Measurements from ENCODE around the gene ITSN1.

ITSN1 gene

DNA sequence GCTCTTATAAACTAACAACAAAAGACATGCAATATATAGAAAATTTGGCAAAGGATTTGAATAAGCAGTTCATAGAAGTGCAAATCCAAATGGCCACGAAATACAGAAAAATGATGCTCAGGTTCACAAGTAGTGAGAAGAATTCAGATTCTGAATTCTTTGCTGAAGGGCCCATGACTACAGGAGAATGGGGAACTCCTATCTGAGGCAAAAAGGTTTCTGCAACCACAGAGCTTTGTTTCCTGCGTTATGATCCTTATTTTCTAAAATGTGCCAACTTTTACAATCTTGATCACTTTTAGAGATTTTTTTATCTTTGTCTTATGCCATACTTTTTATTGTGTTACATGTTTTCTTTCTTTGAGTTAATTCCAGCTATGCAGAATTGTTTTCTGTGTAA lies 91.3 kb downstream of the ITSN1 start:
- no peak for DNase-seq

DNA sequence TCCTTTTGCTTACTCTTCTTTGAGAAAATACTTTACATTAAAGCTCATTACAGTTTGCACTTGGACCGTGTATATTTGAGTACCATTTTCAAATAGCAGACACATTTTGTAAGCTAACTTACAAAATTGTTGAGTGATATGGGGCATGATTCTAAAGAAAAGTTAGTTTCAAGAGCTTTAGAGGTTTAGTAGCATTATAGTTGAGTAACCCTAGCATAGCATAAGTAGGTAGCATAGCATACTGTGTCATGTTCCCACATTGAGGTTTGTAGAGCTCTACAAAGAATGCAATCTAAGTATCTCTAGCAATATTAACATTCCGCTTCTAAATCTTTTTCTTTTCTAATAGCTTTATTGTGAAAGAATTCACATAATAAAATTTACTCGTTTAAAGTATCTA lies 92.0 kb downstream of the ITSN1 start:
- DNase-seq = no peak

- DNase-seq = no peak
These were observed 92.5 kb downstream of the ITSN1 start for GRCh38 chr21:33734818-33735217.

- DNase-seq = no peak
These were observed 94.3 kb downstream of the ITSN1 start for GRCh38 chr21:33736569-33736968.

GRCh38 chr21:33739701-33740100 lies 97.4 kb downstream of the ITSN1 start:
- no peak for DNase-seq

DNA sequence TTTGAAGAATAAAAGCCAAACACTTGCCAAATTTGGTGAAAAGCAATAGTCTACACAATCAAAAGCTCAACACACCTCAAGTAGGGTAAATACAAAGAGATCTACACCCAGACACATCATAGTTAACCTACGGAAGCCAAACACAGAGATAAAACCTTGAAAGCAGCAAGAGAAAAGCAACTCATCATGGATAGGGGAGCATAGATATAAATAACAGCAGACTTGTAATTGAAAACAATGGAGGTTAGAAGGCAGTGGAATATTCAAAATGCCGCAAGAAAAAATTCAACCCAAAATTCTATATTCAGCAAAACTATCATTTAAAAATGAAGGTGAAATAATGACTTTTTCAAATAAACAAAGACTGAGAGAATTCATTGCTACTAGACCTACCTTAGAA lies 105.1 kb downstream of the ITSN1 start:
- no peak for DNase-seq

- no peak for DNase-seq
These were observed 106.6 kb downstream of the ITSN1 start for GRCh38 chr21:33748903-33749302.

- DNase-seq = no peak
These were observed 107.7 kb downstream of the ITSN1 start for GRCh38 chr21:33750017-33750416.

GRCh38 chr21:33751120-33751519 lies 108.8 kb downstream of the ITSN1 start:
- no peak for DNase-seq

GRCh38 chr21:33751533-33751932 lies 109.2 kb downstream of the ITSN1 start:
- DNase-seq = no peak

- no peak for DNase-seq
These were observed 110.0 kb downstream of the ITSN1 start for GRCh38 chr21:33752260-33752659.

- no peak for DNase-seq
These were observed 111.6 kb downstream of the ITSN1 start for GRCh38 chr21:33753886-33754285.

- no peak for DNase-seq
These were observed 112.2 kb downstream of the ITSN1 start for GRCh38 chr21:33754481-33754880.

DNA sequence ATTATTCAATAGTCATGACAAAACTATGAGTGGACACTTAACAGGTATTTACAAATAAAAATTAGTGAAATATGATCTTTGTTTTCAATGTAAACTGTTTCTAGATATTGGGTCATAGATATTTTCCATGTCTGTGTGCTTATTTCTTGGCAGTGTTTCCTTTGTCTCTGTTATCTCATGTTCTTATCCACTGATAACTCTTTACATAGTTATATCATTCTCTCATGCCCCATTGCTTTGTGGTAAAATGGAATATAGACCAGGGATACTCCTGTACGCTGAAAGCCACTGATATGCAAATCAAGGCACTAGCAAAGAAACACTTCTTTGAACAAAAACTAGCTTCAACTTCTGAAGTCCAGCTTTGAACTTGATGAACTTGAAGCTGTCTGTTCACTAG lies 113.1 kb downstream of the ITSN1 start:
- no peak for DNase-seq

DNA sequence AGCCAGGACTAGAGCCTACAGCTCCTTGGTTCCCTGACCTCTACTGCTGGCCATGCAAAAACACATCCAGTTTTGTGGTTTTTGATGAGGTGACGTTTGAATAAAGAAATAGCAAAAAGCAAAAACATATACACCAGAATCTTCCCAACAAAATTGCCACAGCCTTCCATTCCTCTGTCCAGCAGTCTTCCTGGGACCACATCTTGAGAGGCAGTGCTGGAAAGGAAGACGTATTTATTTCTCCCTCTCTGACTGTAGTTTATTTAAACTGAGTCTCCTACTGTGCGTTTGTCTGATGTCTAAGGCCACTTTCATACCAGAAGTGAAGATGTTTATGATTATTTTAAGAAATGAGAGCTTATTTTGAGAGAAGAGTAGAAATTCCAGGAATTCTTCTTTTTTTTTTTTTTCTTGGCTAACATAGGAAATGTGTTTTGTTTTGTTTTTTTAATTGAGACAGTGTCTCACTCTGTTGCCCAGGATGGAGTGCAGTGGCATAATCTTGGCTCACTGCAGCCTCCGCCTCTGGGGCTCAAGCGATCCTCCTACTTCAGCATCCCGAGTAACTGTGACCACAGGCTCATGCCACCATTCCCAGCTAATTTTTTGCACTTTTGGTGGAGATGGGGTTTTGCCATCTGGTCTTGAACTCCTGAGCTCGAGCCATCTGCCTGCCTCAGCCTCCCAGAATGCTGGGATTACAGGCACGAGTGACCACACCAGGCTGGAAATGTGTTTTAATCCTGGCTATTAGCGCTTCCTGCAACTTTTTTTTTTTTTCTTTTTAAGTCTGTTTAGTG lies 118.5 kb downstream of the ITSN1 start:
- DNase-seq = no peak

DNA sequence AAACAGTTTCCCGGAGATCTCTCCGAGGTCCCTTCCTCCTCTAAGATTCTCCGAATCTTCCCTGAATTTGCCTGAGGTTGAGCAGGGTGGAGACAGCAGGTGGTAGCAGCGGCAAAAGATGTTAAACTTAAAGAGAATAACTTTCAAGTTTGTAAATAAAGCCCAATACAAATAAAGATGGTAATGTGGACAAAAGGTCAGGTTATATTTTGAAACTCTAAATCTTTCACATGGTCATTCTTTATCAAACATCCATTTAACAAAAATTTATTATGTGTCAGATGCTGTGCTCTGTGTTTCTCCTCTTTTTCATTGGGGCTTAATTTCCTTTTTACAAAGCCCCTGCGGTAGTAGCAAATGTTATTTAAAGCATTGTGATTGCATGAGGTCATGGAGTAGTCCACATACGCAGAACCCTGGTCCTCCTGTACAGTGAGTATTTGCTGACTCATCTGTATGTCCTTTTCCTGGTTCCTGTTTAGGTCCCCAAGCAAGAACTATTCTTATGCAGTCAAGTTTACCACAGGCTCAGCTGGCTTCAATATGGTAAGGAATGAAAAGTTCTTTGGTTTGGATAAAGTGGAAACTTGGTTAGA lies 119.2 kb downstream of the ITSN1 start:
- no peak for DNase-seq

DNA sequence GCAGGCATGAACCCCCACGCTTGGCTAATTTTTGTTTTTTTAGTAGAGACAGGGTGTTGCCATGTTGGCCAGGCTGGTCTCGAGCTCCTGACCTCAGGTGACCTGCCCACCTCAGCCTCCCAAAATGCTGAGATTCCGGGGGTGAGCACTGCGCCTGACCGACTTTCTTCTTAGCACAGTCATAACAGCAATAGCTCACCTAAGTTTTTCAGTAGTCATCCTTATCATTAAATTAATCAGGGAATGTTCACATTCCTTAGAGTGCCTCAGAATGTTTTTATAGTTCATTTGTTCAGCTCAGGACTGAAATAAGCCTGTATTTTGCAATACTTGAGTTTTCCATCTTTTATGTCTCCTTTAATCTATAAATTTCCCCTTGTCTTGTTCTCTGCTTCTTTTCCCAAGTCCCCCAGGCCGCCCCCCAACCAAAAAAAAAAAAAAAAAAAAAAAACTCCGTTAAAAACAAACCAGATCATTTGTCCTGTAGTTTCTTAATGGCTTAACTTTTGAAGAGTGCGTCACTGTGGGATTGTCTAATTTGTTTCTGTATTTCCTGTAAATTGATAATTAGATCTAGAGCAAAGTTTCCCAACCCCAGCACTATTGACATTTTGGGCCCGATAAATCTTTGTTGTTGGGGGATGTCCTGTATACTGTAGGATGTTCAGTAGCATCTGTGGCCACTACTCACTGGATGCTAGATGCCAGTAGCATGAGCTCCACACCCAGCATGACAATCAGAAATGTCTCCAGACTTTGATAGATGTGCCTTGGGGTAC lies 120.7 kb downstream of the ITSN1 start:
- DNase-seq = no peak

DNA sequence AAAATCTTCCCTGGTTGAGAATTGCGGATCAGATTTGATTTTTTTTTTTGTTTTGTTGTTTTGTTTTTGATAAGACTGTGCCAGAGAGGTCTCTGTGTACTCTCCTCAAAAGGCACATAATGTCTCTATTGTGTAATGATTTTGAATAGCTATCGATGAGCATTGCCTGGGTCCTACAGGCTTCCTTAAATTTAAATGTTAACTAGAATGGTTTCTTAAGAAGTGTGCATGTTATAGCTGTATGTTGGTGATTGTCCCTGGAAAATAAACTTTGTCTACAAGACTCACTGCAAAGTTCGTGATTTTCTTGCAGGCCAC lies 121.2 kb downstream of the ITSN1 start:
- DNase-seq = no peak

- DNase-seq = no peak
These were observed 124.9 kb downstream of the ITSN1 start for GRCh38 chr21:33767236-33767635.

GRCh38 chr21:33767960-33768359 lies 125.7 kb downstream of the ITSN1 start:
- DNase-seq = no peak

- no peak for DNase-seq
These were observed 126.8 kb downstream of the ITSN1 start for GRCh38 chr21:33769057-33769456.

DNA sequence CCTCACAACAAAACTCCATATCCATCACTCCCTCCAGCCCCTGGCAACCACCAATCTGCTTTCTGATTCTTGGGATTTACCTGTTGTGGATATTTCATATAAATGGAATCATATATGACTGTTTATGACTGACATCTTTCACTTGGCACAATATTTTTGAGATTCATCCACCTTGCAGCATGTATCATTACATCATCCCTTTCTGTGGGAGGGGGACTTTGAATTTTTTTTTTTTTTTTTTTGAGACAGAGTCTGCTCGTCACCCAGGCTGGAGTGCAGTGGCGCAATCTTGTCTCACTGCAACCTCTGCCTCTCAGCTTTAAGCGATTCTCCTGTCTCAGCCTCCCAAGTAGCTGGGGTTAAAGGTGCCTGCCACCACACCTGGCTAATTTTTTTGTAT lies 128.2 kb downstream of the ITSN1 start:
- no peak for DNase-seq

- no peak for DNase-seq
These were observed 129.7 kb downstream of the ITSN1 start for GRCh38 chr21:33771976-33772375.

- DNase-seq = no peak
These were observed 132.2 kb downstream of the ITSN1 start for GRCh38 chr21:33774551-33774950.

Measured in activated CD4-positive, alpha-beta T cell treated with anti-CD3 and anti-CD28 coated beads for 4 hours (primary cell).